ENCODE results near the gene C15orf61.

DNA sequence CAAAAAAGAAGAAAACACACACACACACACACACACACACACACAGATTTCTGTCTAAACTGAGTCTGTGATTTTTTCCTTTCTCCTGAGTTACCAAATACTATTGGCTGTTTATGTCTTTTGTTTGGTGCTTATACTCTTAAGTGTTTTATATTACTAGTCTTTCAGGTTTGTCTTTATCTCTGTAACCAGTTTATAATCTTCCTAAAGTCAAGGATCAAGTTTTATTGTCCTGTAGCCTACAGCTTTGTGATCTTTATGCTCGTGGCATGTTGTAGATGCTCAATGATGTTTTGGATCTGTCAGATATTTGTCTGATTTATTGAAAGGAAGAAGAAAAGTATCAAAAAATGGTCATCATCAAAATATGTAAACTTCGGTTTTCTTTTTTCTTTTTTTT lies 26.1 kb downstream of the C15orf61 start:
- TF ChIP-seq, protein P1, sequence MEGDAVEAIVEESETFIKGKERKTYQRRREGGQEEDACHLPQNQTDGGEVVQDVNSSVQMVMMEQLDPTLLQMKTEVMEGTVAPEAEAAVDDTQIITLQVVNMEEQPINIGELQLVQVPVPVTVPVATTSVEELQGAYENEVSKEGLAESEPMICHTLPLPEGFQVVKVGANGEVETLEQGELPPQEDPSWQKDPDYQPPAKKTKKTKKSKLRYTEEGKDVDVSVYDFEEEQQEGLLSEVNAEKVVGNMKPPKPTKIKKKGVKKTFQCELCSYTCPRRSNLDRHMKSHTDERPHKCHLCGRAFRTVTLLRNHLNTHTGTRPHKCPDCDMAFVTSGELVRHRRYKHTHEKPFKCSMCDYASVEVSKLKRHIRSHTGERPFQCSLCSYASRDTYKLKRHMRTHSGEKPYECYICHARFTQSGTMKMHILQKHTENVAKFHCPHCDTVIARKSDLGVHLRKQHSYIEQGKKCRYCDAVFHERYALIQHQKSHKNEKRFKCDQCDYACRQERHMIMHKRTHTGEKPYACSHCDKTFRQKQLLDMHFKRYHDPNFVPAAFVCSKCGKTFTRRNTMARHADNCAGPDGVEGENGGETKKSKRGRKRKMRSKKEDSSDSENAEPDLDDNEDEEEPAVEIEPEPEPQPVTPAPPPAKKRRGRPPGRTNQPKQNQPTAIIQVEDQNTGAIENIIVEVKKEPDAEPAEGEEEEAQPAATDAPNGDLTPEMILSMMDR (IDR thresholded peaks at IDR 0.05) = no peak
- TF ChIP-seq NPAS2 (CRISPR knock-in tag; IDR thresholded peaks at IDR 0.05; ENCODE audit: borderline replicate concordance) (no peak), MAX (IDR thresholded peaks at IDR 0.05) (no peak), MYC (IDR thresholded peaks at IDR 0.05; ENCODE audit: borderline replicate concordance, low read length) (no peak), CHD2 (IDR thresholded peaks at IDR 0.05; ENCODE audit: low read length, partially characterized antibody) (no peak), PBX3 (IDR thresholded peaks at IDR 0.05) (no peak), ESRRA (IDR thresholded peaks at IDR 0.05; ENCODE audit: borderline replicate concordance, low read length) (no peak), POLR2A (IDR thresholded peaks at IDR 0.05; ENCODE audit: low read length) (no peak), GATA3 (IDR thresholded peaks at IDR 0.05; ENCODE audit: borderline replicate concordance) (no peak), POLR2AphosphoS2 (conservative IDR thresholded peaks at IDR 0.05; ENCODE audit: low read length) (no peak), TP53 (CRISPR knock-in tag; IDR thresholded peaks at IDR 0.05) (no peak), CEBPB (IDR thresholded peaks at IDR 0.05) (no peak), FOSL2 (IDR thresholded peaks at IDR 0.05) (no peak), FOSL2 (CRISPR knock-in tag; IDR thresholded peaks at IDR 0.05) (no peak)
- TF ChIP-seq, protein P2, sequence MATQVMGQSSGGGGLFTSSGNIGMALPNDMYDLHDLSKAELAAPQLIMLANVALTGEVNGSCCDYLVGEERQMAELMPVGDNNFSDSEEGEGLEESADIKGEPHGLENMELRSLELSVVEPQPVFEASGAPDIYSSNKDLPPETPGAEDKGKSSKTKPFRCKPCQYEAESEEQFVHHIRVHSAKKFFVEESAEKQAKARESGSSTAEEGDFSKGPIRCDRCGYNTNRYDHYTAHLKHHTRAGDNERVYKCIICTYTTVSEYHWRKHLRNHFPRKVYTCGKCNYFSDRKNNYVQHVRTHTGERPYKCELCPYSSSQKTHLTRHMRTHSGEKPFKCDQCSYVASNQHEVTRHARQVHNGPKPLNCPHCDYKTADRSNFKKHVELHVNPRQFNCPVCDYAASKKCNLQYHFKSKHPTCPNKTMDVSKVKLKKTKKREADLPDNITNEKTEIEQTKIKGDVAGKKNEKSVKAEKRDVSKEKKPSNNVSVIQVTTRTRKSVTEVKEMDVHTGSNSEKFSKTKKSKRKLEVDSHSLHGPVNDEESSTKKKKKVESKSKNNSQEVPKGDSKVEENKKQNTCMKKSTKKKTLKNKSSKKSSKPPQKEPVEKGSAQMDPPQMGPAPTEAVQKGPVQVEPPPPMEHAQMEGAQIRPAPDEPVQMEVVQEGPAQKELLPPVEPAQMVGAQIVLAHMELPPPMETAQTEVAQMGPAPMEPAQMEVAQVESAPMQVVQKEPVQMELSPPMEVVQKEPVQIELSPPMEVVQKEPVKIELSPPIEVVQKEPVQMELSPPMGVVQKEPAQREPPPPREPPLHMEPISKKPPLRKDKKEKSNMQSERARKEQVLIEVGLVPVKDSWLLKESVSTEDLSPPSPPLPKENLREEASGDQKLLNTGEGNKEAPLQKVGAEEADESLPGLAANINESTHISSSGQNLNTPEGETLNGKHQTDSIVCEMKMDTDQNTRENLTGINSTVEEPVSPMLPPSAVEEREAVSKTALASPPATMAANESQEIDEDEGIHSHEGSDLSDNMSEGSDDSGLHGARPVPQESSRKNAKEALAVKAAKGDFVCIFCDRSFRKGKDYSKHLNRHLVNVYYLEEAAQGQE (IDR thresholded peaks at IDR 0.05) = no peak
